HS-5 (cell line): Measurements from ENCODE around the gene SERTM2.
"Not testable (repeated sequence)": the region's sequence is repeated elsewhere in the genome, so short reads cannot be mapped to it uniquely, and the experiment has no call there.

Experiments used
- DNase-seq: peaks from one replicate; pipeline ENCODE4 v3.0.0-alpha.2; 2012; ENCODE audit warnings: low read depth

The SERTM2 gene

DNA sequence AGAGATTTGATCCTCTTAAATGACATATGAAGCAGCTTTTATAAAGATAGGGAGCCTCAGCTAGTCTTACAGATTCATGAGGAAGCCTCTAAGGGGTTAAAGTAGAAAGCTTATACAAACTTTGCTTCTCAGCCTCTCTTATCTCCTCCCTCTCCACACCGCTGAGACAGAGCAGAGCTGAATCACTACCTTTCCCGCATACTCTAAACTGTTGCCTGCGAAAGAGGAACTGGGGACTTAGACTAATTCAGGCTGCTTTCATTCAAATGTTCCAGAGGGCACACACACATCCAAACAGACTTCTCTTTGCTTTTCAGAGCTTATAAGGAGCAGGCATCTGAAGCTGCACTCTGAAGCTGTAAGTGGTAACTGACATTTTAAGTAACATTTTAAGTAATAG, at the start of gene SERTM2:
SERTM2 (plus strand) TSS at position 169 of the 400 bp plus-strand sequence. CDS start 7,213 bp downstream, outside the sequence.
- DNase-seq = no peak

DNA sequence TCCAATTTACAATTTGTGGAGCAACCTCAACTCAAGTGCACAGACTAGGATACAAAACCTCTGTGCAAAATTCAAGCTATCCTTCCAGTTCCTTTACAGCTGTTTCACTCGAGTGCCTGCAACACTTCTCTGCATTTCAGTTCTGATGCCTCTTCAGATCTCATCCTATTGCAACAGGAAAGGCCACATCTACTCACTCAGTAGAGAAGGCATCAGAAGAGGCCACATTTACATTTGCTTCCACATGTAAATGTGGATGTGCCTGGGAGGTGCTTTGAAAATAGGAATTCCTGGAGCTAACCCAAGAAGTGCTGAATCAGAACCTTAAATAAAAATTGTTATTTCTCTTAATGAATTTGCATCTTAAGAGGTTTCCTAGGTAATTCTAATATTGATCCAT, 45.8 kb upstream of the SERTM2 start:
- DNase-seq = no peak

DNA sequence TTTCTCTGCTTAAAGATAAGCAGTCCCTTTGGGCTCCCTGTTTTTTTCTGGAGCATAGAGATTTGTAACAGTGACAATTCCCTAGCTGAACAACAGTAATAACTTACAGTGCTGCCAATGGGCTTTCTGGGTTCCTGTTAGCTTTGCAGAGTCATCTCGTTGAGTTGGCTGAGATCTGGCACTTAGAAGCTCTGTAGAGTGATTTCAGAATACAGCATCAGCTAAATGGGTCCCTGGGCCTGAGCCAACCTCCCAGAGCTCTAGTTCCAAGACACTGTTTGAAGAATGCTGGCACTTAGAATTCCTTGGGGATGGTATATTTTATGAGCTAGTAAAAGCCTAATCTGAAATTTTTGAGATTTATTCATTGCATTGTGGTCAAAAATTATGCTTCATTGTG, 43.5 kb upstream of the SERTM2 start:
- no peak for DNase-seq

DNA sequence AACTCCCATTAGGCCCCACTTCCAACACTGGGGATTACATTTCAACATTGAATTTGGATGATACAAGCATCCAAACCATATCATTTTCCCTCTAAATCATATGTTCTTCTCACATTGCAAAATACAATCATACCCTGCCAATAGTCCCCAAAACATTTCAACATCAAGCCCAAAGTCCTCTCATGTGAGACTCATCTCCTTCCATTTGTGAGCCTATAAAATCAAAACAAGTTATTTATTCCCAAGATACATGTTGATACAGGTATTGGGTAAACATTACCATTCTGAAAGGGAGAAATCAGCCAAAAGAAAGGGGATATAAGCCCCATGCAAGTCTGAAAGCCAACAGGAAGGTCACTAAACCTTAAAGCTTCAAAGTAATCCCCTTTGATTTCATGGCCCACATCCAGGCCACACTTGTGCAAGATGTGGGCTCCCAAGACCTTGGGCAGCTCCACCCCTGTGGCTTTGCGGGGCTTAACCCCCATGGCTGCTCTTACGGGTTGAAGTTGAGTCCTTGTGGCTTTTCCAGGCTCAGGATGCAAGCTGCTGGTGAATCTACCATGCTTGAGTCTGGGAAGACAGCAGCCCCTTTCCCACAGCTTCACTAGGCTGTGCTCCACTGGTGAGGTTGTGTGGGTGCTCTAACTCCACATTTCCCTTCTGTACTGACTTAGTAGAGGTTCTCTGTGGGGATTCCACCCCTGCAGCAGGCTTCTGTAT, 40.6 kb upstream of the SERTM2 start:
- DNase-seq = no peak

DNA sequence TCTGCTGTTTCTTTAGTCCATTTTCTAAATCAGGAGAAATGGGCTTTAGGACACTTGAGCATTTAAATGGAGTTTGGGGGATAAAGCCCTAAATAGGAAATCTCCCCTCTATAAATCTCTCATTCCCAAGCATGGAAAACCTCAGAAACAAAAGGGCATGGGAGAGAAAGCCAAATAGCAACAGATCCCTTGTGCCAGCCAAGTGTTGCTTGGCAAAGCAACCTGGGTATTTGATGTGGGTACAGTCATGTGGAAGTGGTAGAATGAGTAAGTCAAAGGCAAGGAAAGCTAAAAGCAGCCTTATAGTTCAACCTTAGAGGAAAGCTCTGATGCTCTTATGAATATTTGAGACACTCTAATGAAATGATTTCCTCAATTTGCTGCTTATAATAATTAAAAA, 29.5 kb upstream of the SERTM2 start:
- DNase-seq = no peak

DNA sequence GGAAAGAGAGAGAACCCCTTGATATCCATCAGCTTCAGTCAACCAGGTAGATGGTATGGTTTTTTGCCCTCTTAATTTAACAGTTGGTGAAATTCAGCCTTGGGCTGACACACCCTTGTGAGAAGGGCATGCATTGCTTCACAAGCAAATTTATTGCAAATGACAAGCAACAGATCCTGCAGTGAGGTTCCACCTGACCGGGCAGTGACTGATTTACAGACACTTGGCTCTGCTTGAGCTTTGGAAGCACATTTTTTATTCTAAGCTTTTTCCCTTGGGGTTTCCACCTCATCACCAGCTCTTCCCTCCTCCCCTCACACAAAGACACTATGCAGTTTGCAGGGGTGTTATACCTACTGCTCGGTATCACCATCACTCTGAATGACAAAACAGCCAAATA, 28.3 kb upstream of the SERTM2 start:
- no peak for DNase-seq

DNA sequence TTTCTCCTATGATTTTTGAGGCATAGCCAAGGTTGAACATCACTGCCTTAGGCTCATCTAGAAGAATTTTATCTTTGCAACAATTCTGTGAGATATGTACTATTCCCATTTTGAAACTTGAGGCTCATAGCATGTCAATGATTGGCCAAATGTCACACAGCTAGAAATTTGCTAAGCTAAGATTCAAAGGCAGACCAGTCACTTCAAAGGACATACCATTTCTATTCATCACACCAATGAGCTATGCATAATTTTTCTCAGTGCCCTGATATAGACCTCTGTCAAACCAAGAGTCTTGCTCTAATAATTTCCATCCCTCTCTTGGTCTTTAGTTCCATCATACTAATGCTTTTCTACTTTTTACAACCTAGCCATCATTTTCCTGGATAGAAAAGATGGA, 27.6 kb upstream of the SERTM2 start:
- no peak for DNase-seq

DNA sequence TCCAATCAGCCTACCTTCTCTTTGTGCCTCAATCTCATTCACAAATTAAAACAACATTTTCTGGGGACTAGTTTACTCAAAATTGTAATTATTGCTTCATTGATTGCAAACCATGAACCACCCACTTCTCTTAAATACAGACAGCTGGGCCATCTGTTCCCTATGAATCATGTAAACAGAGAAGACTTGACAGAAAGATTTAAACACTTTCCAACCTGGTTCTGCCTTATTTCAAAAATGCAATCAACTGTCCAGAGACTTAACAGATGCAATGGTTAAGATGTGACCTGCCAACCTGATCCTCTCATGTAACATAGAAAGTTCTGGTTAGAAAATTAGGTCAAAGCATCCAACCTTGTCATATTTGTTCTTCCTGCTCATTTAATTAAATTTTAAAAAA, 20.8 kb upstream of the SERTM2 start:
- no peak for DNase-seq

DNA sequence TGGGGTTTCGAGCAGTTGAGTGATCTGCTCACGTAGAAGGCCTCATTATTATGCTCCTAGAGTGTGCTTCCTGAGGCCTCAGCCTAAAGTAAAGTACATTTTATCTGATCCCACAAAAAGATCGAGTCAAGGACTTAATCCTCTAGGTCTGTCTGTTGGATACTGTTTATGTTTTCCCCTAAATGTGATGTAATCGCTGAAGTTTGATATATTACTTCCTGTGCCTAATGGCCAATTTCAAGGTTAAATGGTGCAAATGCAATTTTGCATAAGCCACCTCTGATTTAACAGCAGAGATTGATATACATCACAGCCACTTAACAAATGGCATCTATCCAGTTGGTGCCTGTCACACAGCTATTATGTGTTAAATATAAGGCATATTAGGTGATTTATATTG, 19.4 kb upstream of the SERTM2 start:
- no peak for DNase-seq

DNA sequence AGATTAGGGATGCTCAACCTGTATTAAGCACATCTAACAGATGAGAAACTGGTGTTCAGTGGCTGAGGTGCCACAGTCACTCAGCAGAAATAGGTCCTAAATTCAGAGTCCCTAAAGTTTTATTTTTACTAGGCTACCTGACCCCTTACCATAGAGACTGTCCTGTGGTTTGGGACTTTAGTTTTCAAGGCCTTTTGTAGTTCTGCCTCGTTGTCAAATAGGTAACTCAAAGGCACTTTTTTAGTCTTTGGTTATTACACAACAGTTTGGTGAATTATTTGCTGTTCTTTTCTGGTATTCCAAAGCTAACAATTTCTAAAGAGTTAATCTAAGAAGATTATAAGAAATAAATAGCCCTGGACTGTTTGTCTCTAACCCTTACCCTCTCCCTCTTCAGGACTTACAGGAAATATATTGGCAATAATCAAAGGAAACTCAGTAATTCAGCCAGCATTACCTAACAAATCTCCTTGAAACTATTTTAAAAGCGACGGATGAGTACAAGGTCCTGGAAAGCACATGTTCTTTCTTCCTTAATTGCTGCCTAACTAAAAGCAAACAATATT, 12.8 kb upstream of the SERTM2 start:
- no peak for DNase-seq

DNA sequence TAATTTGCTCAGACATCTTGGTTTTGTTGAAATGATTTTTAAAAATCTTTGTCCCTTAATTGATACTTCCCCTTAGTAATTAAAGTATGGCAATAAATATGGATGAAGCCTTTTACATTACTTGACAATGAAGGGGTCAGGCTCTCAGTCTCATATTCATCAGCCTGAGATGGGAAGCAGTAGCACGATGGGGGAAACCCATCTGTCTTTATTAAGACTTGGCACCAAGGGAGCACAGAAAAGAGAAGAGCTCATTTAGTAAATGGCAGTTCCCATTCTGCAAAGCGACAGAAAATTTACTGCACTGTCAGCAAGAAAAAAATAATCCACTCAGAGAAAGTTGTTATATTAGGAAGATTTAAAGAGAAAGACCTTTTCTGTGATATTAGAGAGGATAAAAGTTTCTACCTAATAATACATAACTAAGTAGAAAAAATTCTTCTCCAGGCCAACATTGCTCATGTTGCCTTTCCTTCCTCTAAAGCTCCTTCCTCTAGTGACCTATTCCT, 7.9 kb upstream of the SERTM2 start:
- DNase-seq = no peak

DNA sequence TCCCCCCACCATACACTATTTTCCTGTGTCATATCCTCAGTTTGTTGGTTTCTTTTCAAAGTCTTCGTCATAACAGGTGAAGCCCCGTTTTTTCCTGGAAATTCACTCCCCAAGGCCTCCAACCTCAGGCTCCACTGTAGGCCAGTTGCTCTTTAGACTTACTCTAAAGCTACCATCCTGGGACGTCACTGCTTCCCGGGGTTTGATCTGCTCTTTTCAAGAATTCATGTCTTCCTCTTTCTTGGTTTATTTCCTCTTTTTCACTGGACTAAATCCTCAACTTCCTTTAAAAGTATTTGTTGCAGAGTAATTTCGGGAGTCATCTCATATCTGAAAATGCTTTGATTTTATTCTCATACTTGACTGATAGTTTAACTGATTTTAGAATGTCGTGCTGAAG, 6.5 kb upstream of the SERTM2 start:
- DNase-seq = no peak

DNA sequence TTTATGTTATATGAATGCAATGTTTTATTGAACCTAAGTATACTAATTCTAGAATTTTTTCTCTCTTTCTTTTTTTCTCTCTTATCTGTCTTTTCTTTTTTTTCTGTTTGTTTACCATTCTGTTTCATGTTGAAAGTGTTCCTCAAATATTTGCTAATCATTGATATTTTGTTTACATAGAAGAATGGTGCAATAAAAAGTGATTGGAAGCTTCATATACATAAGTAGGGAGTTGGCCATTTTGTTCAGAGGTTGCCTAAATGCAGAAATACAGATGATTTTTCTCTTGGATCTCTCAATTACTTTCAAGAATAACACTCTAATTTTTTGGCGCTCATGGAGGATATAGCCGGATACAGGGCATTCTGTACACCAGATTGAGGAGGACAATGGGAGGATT, 5.7 kb upstream of the SERTM2 start:
- no peak for DNase-seq

DNA sequence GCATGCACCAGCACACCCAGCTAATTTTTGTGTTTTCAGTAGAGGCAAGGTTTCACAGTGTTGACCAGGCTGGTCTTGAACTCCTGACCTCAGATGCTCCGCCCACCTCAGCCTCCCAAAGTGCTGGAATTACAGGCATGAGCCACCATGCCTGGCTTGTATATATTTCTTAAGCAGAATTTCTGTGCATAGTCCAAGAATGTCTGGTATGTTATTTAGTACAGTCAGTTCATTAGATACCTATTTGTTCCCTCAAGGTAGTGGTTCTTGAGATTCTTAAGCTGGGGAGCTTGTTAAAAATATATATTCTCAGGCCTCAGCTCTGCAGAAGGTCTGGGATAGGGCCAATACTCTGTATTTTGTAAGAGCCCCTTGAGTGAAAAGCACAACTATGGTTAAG, 4.6 kb upstream of the SERTM2 start:
- no peak for DNase-seq

DNA sequence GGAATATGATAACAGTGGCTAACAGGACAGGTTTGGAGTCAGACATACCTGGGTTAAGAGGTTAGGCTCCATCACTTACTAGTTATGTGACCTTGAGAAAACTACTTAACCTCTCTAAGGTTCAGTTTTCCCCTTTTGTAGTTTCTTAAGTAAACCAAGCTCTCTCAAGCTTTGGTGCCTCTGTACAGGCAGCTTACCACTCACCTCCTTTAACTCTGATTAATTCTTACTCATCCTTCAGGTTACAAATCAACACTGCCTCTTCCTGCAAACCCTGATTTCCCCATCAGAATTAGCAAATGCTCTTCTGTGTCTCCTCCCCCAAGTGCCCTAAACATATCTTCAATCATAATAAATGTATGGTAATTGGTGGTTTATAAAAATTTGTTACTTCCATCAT, 3.5 kb upstream of the SERTM2 start:
- no peak for DNase-seq

DNA sequence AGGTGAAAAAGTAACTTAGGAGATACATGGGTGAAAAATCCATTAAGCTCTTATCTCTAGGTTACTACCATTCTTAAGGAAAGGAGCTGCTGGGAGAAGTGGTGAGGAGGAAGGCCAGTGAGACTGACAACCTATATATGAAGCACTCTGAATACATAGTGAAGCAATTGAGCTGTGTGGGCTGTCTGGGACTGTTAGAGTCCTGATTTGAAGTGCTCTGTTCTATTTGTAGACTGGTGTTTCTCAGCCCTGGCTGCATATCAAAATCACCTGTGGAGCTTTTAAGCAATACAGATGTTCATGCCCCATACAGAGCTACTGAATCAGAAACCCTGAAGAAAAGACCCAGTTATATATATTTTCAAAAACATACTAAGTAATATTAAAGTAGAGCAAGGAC, 3.9 kb downstream of the SERTM2 start:
- no peak for DNase-seq

DNA sequence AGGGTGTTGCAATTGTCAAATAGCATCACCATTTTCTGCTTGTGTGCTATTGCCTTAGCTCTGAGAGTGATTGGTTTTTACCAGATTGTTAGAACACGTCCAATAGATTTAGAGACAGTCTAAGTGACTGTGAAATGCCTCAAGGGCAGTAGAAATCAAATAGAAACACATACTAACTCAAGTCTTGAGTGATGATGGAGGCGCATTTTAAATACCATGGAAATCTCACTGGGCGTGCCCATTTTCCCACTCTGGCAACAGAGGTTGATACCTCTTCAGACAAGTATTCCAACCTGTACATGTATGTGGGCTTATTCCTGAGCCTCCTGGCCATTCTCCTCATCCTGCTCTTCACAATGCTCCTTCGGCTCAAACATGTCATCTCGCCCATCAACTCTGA, 7.2 kb downstream of the SERTM2 start:
- DNase-seq = no peak

DNA sequence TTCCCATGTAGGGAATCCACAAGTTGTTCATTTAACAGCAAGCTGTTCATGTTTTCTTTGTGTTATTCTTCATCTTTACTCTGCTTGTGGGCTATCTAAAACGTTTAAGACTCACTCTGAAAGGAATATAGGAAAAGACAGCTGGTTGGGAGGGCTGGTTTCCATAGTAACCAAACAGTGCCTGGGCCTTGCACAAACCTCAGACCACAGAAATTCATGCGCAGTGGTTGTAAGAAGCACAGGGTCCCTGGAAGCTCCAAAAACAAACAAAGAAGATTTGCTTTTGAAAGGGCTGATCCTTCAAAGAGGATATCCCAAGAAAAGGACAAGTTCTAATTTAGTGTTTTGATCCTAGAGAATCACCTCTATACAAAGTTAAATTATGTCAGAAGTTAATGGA, 7.8 kb downstream of the SERTM2 start:
- no peak for DNase-seq

DNA sequence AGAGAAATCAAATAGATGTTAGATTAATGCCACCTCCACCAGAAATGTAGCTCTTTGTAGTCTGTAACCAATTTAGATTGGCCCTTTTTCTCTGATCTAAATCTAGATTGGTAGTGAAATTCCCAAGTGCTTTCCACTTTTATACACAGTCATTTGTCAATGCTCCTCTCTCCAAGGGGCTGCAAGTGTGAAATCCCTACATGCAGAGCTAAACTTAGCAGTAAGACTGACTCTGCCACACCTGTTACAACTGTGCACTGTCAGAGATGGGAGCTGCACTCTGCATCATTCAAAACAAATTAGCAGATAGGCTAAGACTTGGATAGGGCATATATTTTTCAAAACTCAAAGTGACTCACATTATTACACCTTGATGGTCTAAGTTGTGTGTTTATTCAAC, 9.1 kb downstream of the SERTM2 start:
- DNase-seq = no peak

DNA sequence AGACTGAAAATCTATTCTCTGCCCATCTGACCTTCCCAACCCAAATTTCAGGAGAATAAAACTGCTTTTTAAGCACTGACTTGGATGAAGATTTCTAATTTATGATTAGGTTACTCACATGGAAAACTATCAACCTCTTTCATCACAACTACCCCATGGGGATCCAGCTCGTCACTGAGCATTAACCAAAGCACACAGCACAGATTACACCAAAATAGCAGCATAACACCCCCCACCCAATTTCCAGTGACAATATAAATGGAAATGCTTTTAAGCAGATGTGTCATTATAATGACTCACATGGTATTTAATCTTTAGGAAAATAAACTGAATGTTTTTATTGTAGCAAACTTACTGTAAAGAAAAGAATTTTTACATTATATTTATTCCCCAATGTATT, 9.7 kb downstream of the SERTM2 start:
- DNase-seq = no peak

DNA sequence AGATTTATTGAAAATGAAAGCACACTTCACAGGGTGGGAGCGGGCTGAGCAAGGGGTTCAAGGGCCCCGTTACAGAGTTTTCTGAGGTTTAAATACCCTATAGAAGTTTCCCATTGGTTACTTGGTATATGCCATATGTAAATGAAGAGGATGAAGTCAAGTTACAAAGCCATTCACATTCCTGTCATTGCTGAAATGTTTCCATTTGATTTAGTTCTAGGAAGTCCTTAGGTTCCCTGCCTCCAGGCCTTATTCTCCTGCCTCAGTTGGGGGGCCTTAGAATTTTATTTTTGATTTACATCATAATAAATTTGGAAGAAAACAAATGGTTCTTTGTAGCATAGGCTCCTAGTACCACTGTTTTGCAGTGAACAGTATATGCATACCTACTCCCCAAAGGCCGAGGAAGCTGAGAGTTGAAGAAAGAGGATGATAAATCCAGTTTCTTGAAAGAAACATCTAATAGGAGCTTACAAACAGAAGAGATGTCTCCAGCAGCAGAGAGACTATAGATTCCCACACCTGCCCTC, 31.8 kb downstream of the SERTM2 start:
- DNase-seq = no peak

DNA sequence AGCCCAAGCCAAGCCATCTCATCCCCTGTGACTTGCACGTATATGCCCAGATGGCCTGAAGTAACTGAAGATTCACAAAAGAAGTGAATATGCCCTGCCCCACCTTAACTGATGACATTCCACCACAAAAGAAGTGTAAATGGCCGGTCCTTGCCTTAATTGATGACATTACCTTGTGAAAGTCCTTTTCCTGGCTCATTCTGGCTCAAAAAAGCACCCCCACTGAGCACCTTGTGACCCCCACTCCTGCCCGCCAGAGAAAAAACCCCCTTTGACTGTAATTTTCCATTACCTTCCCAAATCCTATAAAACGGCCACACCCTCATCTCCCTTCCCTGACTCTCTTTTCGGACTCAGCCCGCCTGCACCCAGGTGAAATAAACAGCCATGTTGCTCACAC, 37.8 kb downstream of the SERTM2 start:
- DNase-seq = not testable (repeated sequence)

DNA sequence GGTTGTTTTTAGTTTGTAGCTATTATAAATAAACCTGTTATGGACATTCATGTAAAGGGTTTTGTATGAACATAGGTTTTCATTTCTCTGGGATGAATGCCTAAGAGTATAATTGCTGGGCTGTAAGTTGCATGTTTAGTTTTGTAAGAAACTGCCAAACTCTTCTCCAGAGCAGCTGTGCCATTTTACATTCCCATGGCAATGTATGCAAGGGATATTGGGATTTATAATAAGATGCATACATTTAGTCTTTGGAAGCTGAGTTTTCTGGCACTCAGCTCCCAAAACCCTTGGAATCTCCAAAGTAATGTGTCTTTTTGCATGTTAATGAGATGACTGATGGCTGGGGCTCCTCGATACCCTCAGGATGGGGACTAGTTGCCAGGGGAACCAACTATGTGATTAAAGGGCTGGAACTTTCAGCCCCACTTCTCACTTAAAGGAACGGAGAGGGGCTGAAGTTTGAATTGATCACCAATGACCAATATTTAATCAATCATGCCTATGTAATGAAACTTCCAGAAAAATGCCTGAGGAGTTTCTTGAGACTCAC, 44.0 kb downstream of the SERTM2 start:
- DNase-seq = no peak

DNA sequence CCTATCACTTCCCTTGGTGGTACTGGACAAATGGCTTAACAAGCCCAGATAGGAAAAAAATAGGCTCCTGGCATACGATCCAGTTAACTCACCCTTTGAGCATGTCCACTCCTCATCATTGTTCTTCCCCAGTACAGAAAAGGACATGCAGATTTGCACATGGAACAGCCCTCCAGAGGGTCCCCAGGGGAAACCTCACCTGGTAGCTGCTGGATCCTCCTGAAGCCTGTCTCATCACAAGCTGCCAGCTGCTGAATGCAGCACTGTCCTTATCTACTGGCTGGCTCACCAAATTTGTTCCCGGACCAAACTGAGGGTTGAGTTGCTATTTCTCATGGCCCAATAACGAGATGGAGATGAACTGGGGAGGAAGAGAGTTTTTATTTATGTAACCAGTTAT, 49.4 kb downstream of the SERTM2 start:
- no peak for DNase-seq
